NB4 (cell line): ENCODE results near the gene ACER2.
"Not testable (repeated sequence)": the region's sequence is repeated elsewhere in the genome, so short reads cannot be mapped to it uniquely, and the experiment has no call there.

Experiments used
- DNase-seq: peaks from one replicate; pipeline ENCODE4 v3.0.0; 2010; ENCODE audit warnings: low read depth
- H3K4me3 ChIP-seq: one replicate; pipeline ENCODE4 v1.5.1; 2011; ENCODE audit warnings: mild to moderate bottlenecking, low read depth, low read length, moderate library complexity
- MAX ChIP-seq: IDR thresholded peaks from 2 replicates; pipeline ENCODE4 v1.6.1; 2011; ENCODE audit warnings: low read depth, low read length
- MYC ChIP-seq: IDR thresholded peaks from 2 replicates; pipeline ENCODE4 v1.6.1; 2011; ENCODE audit warnings: low read depth, low read length
- POLR2A ChIP-seq: IDR thresholded peaks from 2 replicates; pipeline ENCODE4 v1.6.1; 2011; ENCODE audit warnings: mild to moderate bottlenecking; ENCODE audit not compliant: insufficient read length; ENCODE audit errors: extremely low read depth
- TF ChIP-seq, protein P1 (sequence below): IDR thresholded peaks from one replicate; pipeline ENCODE4 v1.5.1; 2012; ENCODE audit warnings: low read depth, low read length

Gene ACER2

DNA sequence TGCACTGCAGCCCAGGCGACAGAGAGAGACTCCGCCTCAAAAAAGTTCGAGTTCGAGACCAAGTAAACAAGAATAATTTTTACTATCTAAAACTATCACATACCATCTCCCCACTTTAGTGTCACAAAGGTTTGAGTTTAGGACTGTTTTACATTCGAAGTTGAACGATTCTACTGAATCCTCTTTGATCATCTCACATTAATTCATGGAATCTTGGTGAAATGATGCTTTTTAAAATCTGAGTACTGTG, 28.1 kb upstream of the ACER2 start:
- no peak for DNase-seq
- peak overlapping the region; percentile 87 for H3K4me3 ChIP-seq
- TF ChIP-seq, protein P1, sequence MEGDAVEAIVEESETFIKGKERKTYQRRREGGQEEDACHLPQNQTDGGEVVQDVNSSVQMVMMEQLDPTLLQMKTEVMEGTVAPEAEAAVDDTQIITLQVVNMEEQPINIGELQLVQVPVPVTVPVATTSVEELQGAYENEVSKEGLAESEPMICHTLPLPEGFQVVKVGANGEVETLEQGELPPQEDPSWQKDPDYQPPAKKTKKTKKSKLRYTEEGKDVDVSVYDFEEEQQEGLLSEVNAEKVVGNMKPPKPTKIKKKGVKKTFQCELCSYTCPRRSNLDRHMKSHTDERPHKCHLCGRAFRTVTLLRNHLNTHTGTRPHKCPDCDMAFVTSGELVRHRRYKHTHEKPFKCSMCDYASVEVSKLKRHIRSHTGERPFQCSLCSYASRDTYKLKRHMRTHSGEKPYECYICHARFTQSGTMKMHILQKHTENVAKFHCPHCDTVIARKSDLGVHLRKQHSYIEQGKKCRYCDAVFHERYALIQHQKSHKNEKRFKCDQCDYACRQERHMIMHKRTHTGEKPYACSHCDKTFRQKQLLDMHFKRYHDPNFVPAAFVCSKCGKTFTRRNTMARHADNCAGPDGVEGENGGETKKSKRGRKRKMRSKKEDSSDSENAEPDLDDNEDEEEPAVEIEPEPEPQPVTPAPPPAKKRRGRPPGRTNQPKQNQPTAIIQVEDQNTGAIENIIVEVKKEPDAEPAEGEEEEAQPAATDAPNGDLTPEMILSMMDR, result no peak
- TF ChIP-seq POLR2A, result no peak
- TF ChIP-seq MAX, result no peak

DNA sequence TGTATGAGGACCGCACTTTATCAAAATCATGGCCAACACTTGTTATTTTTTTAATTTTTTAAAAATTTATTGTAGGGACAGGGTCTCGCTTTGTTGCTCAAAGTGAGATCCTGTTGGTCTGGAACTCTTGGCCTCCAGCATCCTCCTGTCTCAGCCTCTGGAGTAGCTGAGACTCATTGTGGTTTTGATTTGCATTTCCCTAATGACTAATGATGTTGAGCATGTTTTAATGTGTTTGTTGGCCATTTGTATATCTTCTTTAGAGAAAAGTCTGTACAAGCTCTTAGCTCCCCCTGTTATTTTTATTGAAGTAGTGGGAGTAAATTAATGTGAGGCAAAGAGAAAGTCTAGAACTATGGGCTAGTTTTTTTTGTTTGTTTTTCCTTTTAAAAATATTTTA, 27.2 kb upstream of the ACER2 start:
- H3K4me3 ChIP-seq, result no peak overlapping the region
- TF ChIP-seq, protein P1, result no peak
- TF ChIP-seq MAX (no peak), MYC (no peak), POLR2A (no peak)
- DNase-seq, result peak; percentile 39

- not testable (repeated sequence) for DNase-seq, H3K4me3 ChIP-seq
These were observed 23.6 kb upstream of the ACER2 start for GRCh38 chr9:19385212-19385611.

DNA sequence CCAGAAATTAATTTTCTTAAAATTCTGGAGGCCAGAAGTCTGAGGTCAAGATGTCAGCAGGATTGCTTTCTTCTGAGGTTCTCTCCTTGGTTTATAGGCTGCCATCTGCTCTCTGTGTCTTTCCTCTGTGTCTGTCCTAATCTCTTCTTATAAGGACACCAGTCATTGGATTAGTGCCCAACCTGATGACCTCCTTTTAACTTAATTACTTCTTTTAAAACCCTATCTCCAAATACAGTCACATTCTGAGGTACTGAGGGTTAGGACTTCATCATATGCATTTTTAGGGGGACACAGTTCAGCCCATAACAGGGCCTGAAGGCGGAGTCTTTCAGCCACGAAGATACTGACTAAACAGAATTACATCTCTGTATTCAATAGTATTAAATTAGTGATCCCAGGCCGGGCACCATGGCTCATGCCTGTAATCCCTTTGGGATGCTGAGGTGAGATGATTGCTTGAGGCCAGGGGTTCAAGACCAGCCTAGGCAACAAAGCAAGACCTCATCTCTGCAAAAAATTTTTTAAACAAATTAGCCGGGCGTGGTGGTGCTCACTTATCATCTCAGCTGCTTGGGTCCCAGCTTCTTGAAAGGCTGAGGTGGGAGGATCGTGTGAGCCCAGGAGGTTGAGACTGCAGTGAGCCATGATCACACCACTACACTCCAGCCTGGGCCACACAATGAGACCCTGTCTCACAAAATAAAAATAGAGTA, 22.9 kb upstream of the ACER2 start:
- no peak for DNase-seq
- TF ChIP-seq POLR2A (no peak), MAX (no peak), MYC (no peak)
- TF ChIP-seq, protein P1, result no peak
- no peak overlapping the region for H3K4me3 ChIP-seq

- TF ChIP-seq MAX (no peak), MYC (no peak), POLR2A (no peak)
- TF ChIP-seq, protein P1, result no peak
- H3K4me3 ChIP-seq, result no peak overlapping the region
- no peak for DNase-seq
These were observed 22.2 kb upstream of the ACER2 start for GRCh38 chr9:19386502-19387044.

- no peak for TF ChIP-seq MYC
- no peak overlapping the region for H3K4me3 ChIP-seq
- DNase-seq, result no peak
These were observed 21.5 kb upstream of the ACER2 start for GRCh38 chr9:19387317-19387716.

GRCh38 chr9:19389539-19389938, 19.3 kb upstream of the ACER2 start:
- DNase-seq, H3K4me3 ChIP-seq: not testable (repeated sequence)

DNA sequence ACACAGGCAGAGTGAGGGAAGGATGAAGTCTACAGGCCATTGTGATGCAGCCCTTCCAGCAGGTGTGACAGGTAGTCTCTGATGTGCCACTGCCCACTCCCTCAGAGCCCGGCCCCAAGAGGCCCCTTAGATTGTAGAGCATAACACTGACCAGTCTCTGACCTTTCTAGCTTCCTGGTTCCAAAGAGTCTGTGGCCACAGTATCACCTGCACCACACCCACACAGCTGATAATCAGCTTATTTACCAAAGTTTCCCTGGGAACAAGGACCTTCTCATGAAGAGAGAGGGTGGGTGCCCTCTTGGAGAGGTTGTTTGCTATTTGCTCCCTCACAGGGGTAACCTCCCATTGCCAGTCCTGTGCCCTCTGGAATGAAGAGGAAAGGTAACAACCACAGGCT, 11.0 kb upstream of the ACER2 start:
- H3K4me3 ChIP-seq, result no peak overlapping the region
- no peak for DNase-seq
- TF ChIP-seq POLR2A, result no peak
- TF ChIP-seq, protein P1, result no peak
- no peak for TF ChIP-seq MAX
- no peak for TF ChIP-seq MYC

GRCh38 chr9:19403231-19403630, 5.6 kb upstream of the ACER2 start:
- H3K4me3 ChIP-seq, DNase-seq: not testable (repeated sequence)
